Esophagus muscularis mucosa (tissue), 4 donors: ENCODE data around the gene SPDEF. TPM values are rescaled to one million over a fixed set of nuclear protein-coding genes. Genes with fewer than 3 reads are reported as not detected.

ENCODE experiments used
- DNase-seq: peaks from one replicate; pipeline ENCODE4 v3.0.0-alpha.2; 2017; ENCODE audit errors: extremely low spot score
- H3K27ac ChIP-seq, 4 donors: fragments of 200-600 bp; sonication (generic); replicated peaks in 1 of 4; 1 replicate in 3 of 4; 2 replicates in 1 of 4; pipeline ENCODE4 v1.5.1; 2016 to 2019; ENCODE audit warnings: mild to moderate bottlenecking in 1 of 4
- H3K27me3 ChIP-seq, 4 donors: fragments of 200-600 bp; sonication (generic); one replicate each; pipeline versions ENCODE4 v1.5.1 to v1.6.0; 2016 to 2019
- H3K36me3 ChIP-seq, 4 donors: fragments of 200-600 bp; sonication (generic); one replicate each; pipeline ENCODE4 v1.5.1; 2016 to 2019
- H3K4me1 ChIP-seq, 4 donors: fragments of 200-600 bp; sonication (generic); one replicate each; pipeline ENCODE4 v1.5.1; 2016 to 2019
- H3K4me3 ChIP-seq, 4 donors: fragments of 200-600 bp; sonication (generic); 1 replicate in 2 of 4; 2 replicates in 2 of 4; pipeline ENCODE4 v1.5.1; 2016 to 2019; ENCODE audit warnings: mild to moderate bottlenecking in 4 of 4, moderate library complexity in 1 of 4
- H3K9me3 ChIP-seq, 4 donors: fragments of 200-600 bp; sonication (generic); 1 replicate in 3 of 4; 2 replicates in 1 of 4; pipeline ENCODE4 v1.5.1; 2016 to 2019
- CTCF ChIP-seq, 3 experiments: fragments of 200-600 bp in 2 of 3; fragments of 450-650 bp in 1 of 3; sonication (generic) in 2 of 3; IDR thresholded peaks; one replicate each; pipeline ENCODE4 v1.5.1; 2017 to 2019; ENCODE audit warnings: antibody characterized with exemption in 3 of 3, mild to moderate bottlenecking in 2 of 3, moderate library complexity in 1 of 3
- EP300 ChIP-seq: sonication (generic); formaldehyde crosslinking; IDR thresholded peaks from one replicate; pipeline ENCODE4 v1.6.1; 2017; ENCODE audit warnings: antibody characterized with exemption
- POLR2A ChIP-seq: fragments of 450-650 bp; IDR thresholded peaks from one replicate; pipeline ENCODE4 v1.6.1; 2017; ENCODE audit warnings: antibody characterized with exemption, moderate library complexity, mild to moderate bottlenecking, low read depth
- POLR2AphosphoS5 ChIP-seq, 2 donors: sonication (generic); formaldehyde crosslinking; IDR thresholded peaks; one replicate each; pipeline ENCODE4 v1.6.1; 2017; ENCODE audit warnings: antibody characterized with exemption in 2 of 2
- WGBS: methylation state at CpG from one replicate; pipeline ENCODE4 v1.1.5; 2018; 5-methylcytosine and 5-hydroxymethylcytosine counted together
- intact Hi-C: fragments of 100-400 bp; cut with DNase I; formaldehyde crosslinking; loops from one replicate; pipeline ENCODE4 v1.15.1; 2023
- total RNA-seq, 4 donors: library from RNA; depleted of rRNA; stranded (reverse); fragments of >200 nt; gene quantifications; one replicate each; pipeline versions ENCODE4 v1.1.0 to v1.2.1, GENCODE V29; 2016

Gene SPDEF
- total RNA-seq, 4 donors from 2014 or later, result not detected

- Histone ChIP-seq H3K4me1 (no peaks in the 10 kb centered on the region), H3K27me3 (no peaks in the 10 kb centered on the region), H3K27ac (no peak overlapping the region), H3K4me3 (no peak overlapping the region), H3K36me3 (no peaks in the 10 kb centered on the region), H3K9me3 (no peaks in the 10 kb centered on the region)
- intact Hi-C loops, result no loop called here
- TF ChIP-seq EP300 (no peak), POLR2A (no peak), POLR2AphosphoS5 (IDR thresholded peaks at IDR 0.05) (no peak), CTCF (IDR thresholded peaks at IDR 0.05) (no peak)
- DNase-seq, result no peak
- 100% methylated on average over 3 of the region's 6 CpGs for WGBS
These were observed 17.5 kb downstream of the SPDEF start for GRCh38 chr6:34538581-34538980.

- Histone ChIP-seq H3K27ac (no peak overlapping the region), H3K9me3 (no peaks in the 10 kb centered on the region), H3K4me1 (no peaks in the 10 kb centered on the region), H3K27me3 (no peaks in the 10 kb centered on the region), H3K4me3 (no peak overlapping the region), H3K36me3 (no peaks in the 10 kb centered on the region)
- intact Hi-C loops, result no loop called here
- DNase-seq, result no peak
- TF ChIP-seq EP300, result no peak
- TF ChIP-seq POLR2AphosphoS5 (IDR thresholded peaks at IDR 0.05), result no peak
- WGBS, result 92% methylated on average over 18 of the region's 19 CpGs
These were observed 18.1 kb downstream of the SPDEF start for GRCh38 chr6:34537922-34538550.

- H3K9me3 ChIP-seq, result no peaks in the 10 kb centered on the region
- H3K4me1 ChIP-seq, result no peaks in the 10 kb centered on the region
- intact Hi-C loops, result no loop called here
- no peak for DNase-seq
- no peak overlapping the region for H3K4me3 ChIP-seq
- H3K36me3 ChIP-seq, result no peaks in the 10 kb centered on the region
- no peak overlapping the region for H3K27ac ChIP-seq
- TF ChIP-seq CTCF (IDR thresholded peaks at IDR 0.05) (no peak), EP300 (no peak), POLR2AphosphoS5 (IDR thresholded peaks at IDR 0.05) (no peak), POLR2A (no peak)
- H3K27me3 ChIP-seq, result no peaks in the 10 kb centered on the region
- WGBS, result 88% methylated on average over 14 of the region's 15 CpGs
These were observed 18.9 kb downstream of the SPDEF start for GRCh38 chr6:34536959-34537848.

GRCh38 chr6:34536251-34536958, 19.7 kb downstream of the SPDEF start:
- DNase-seq, result no peak
- TF ChIP-seq POLR2AphosphoS5 (IDR thresholded peaks at IDR 0.05) (no peak), CTCF (IDR thresholded peaks at IDR 0.05) (no peak), POLR2A (no peak), EP300 (no peak)
- H3K36me3 ChIP-seq, result no peaks in the 10 kb centered on the region
- H3K4me3 ChIP-seq, result no peak overlapping the region
- no peak overlapping the region for H3K27ac ChIP-seq
- WGBS, result 91% methylated on average over 2 of the region's 3 CpGs
- intact Hi-C loops, result no loop called here
- H3K9me3 ChIP-seq, result no peaks in the 10 kb centered on the region
- H3K27me3 ChIP-seq, result no peaks in the 10 kb centered on the region
- no peaks in the 10 kb centered on the region for H3K4me1 ChIP-seq

GRCh38 chr6:34535646-34536045, 20.5 kb downstream of the SPDEF start:
- intact Hi-C loops, result no loop called here
- TF ChIP-seq EP300 (no peak), CTCF (IDR thresholded peaks at IDR 0.05) (no peak), POLR2AphosphoS5 (IDR thresholded peaks at IDR 0.05) (no peak), POLR2A (no peak)
- no peak overlapping the region for H3K27ac ChIP-seq
- no peaks in the 10 kb centered on the region for H3K9me3 ChIP-seq
- DNase-seq, result no peak
- H3K27me3 ChIP-seq, result no peaks in the 10 kb centered on the region
- WGBS, result 96% methylated on average over 8 of the region's 11 CpGs
- H3K4me3 ChIP-seq, result no peak overlapping the region
- H3K4me1 ChIP-seq, result no peaks in the 10 kb centered on the region
- no peaks in the 10 kb centered on the region for H3K36me3 ChIP-seq
